Esophagus squamous epithelium (tissue), 4 donors: Measurements from ENCODE around the gene MAD1L1.

ENCODE experiments used
- POLR2A ChIP-seq, 4 donors: fragments of 450-650 bp; IDR thresholded peaks; one replicate each; pipeline ENCODE4 v1.6.1; 2017; ENCODE audit warnings: antibody characterized with exemption in 4 of 4, mild to moderate bottlenecking in 4 of 4, moderate library complexity in 3 of 4
- TF ChIP-seq, protein P1 (sequence below), 6 experiments: fragments of 450-650 bp in 4 of 6; fragments of 200-600 bp in 2 of 6; sonication (generic) in 2 of 6; IDR thresholded peaks; one replicate each; pipeline ENCODE4 v1.5.1; 2016 to 2019; ENCODE audit warnings: antibody characterized with exemption in 6 of 6, mild to moderate bottlenecking in 4 of 6, moderate library complexity in 4 of 6

DNA sequence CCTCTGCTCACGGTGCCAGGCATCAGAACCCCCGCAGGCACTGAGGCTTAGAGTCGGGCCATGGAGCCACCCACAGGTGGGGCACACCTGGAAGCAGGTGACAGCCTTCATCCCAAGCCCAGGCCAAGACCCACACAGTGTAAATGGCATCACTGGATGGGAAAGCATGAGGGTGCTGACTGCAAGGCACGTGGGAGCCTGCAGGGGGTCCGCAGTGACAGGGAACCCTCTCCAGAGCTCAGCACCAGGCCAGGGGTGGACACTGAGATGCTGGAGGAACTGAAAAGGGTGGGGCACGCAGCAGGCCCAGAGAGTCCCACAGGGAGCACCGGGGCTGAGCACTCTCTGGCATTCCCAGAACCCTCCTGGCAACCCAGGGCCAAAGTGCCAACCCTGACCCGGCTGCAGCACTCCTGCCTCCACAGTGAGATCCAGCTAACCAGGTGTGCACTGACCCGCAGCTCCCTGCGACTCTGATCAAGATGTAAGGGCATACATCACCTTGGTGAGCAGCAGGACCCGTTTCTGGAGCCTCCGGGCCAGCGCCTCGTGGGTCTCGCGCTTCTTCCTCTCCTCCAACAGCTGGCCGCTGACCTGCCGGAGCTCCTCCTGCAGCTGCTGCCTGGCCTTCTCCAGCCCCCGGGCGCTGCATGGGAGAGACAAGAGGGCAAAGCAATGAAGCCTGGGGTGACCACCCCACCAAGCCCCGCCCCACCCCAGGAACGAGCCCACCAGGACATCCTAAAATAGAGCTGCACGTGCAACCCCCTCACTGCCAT is 163.9 kb downstream of the MAD1L1 start:
- TF ChIP-seq, protein P1, sequence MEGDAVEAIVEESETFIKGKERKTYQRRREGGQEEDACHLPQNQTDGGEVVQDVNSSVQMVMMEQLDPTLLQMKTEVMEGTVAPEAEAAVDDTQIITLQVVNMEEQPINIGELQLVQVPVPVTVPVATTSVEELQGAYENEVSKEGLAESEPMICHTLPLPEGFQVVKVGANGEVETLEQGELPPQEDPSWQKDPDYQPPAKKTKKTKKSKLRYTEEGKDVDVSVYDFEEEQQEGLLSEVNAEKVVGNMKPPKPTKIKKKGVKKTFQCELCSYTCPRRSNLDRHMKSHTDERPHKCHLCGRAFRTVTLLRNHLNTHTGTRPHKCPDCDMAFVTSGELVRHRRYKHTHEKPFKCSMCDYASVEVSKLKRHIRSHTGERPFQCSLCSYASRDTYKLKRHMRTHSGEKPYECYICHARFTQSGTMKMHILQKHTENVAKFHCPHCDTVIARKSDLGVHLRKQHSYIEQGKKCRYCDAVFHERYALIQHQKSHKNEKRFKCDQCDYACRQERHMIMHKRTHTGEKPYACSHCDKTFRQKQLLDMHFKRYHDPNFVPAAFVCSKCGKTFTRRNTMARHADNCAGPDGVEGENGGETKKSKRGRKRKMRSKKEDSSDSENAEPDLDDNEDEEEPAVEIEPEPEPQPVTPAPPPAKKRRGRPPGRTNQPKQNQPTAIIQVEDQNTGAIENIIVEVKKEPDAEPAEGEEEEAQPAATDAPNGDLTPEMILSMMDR (IDR thresholded peaks at IDR 0.05) = no peak
- no peak for TF ChIP-seq POLR2A (IDR thresholded peaks at IDR 0.05)
